T-cell (primary cell): ENCODE data around the gene ULK3. TPM values are rescaled to one million over a fixed set of nuclear protein-coding genes. Genes with fewer than 3 reads are reported as not detected.
A peak's percentile ranks its signal among the peaks of the same experiment; 100 is the strongest.

Experiments used
- ATAC-seq, 4 experiments: fragments of 200-7000 bp in 3 of 4; fragments of 150-1000 bp in 1 of 4; cut with Tn5 transposase; replicated peaks in 1 of 4; 1 replicate in 3 of 4; 2 replicates in 1 of 4; pipeline ENCODE4 v1.10.0; 2021; ENCODE audit warnings: moderate library complexity in 3 of 4, mild to moderate bottlenecking in 2 of 4, moderate number of reproducible peaks in 1 of 4
- CTCF ChIA-PET, 2 donors: fragments of 300-600 bp; sonication (Branson Sonifier 250); formaldehyde crosslinking; loops; one replicate each; lab custom pipeline; 2022; ENCODE audit warnings: antibody characterized with exemption in 2 of 2; lab: Charles Lee
- POLR2A ChIA-PET, 2 donors: fragments of 300-600 bp; sonication (Branson Sonifier 250); formaldehyde crosslinking; loops; one replicate each; lab custom pipeline; 2022; ENCODE audit warnings: antibody characterized with exemption in 2 of 2; lab: Charles Lee
- DNase-seq, 35 experiments: peaks; one replicate each; pipeline versions ENCODE4 v3.0.0 to v3.0.0-alpha.2; 2013 to 2023
- H3K27ac ChIP-seq: one replicate; pipeline ENCODE4 v1.5.1; 2013; ENCODE audit warnings: low read length
- H3K27me3 ChIP-seq, 2 experiments: replicated peaks in 1 of 2; 1 replicate in 1 of 2; 2 replicates in 1 of 2; pipeline versions ENCODE4 v1.6.1 to v1.7.0; 2013; ENCODE audit warnings: low read length in 1 of 2, mixed read lengths in 1 of 2; ENCODE audit not compliant: control insufficient read depth in 2 of 2, insufficient read depth in 2 of 2; ENCODE audit errors: extremely low read depth in 1 of 2
- H3K36me3 ChIP-seq, 2 donors: 1 replicate in 1 of 2; 2 replicates in 1 of 2; pipeline versions ENCODE4 v1.6.1 to v1.7.0; 2013; ENCODE audit warnings: low read length in 1 of 2; ENCODE audit not compliant: control insufficient read depth in 2 of 2, insufficient read depth in 1 of 2; ENCODE audit errors: extremely low read depth in 1 of 2
- H3K4me1 ChIP-seq, 2 experiments: 1 replicate in 1 of 2; 2 replicates in 1 of 2; pipeline versions ENCODE4 v1.6.1 to v1.7.0; 2013; ENCODE audit warnings: low read length in 2 of 2, mixed read lengths in 1 of 2; ENCODE audit not compliant: insufficient read depth in 2 of 2, control insufficient read depth in 1 of 2; ENCODE audit errors: extremely low read depth in 1 of 2
- H3K4me3 ChIP-seq, 2 donors: 1 replicate in 1 of 2; 2 replicates in 1 of 2; pipeline versions ENCODE4 v1.5.1 to v1.7.0; 2013; ENCODE audit warnings: mild to moderate bottlenecking in 2 of 2, low read length in 1 of 2, moderate library complexity in 1 of 2; ENCODE audit not compliant: control insufficient read depth in 1 of 2; ENCODE audit errors: extremely low read depth in 1 of 2
- H3K9me3 ChIP-seq: 2 replicates; pipeline ENCODE4 v1.7.0; 2013
- H3K27ac Mint-ChIP-seq, 2 donors: one replicate each; pipeline ENCODE4 v1.8.0; 2020 to 2021; ENCODE audit warnings: mild to moderate bottlenecking in 2 of 2, mixed read lengths in 2 of 2
- H3K27me3 Mint-ChIP-seq, 2 donors: one replicate each; pipeline ENCODE4 v1.8.0; 2021 to 2022; ENCODE audit warnings: mixed read lengths in 2 of 2
- H3K36me3 Mint-ChIP-seq: one replicate; pipeline ENCODE4 v1.8.0; 2021; ENCODE audit warnings: mixed read lengths
- H3K4me1 Mint-ChIP-seq, 3 donors: one replicate each; pipeline ENCODE4 v1.8.0; 2020 to 2022; ENCODE audit warnings: mixed read lengths in 3 of 3, mild to moderate bottlenecking in 1 of 3
- H3K4me3 Mint-ChIP-seq, 3 donors: one replicate each; pipeline ENCODE4 v1.8.0; 2020 to 2022; ENCODE audit warnings: mild to moderate bottlenecking in 3 of 3, mixed read lengths in 3 of 3, moderate library complexity in 3 of 3
- H3K9me3 Mint-ChIP-seq, 3 donors: one replicate each; pipeline ENCODE4 v1.8.0; 2020 to 2022; ENCODE audit warnings: mixed read lengths in 3 of 3
- WGBS: methylation state at CpG from one replicate; pipeline ENCODE4 v1.1.5; 2013; ENCODE audit warnings: missing lambda C conversion rate; ENCODE audit not compliant: insufficient coverage; 5-methylcytosine and 5-hydroxymethylcytosine counted together
- total RNA-seq, 35 experiments: library from RNA in 6 of 35; stranded (reverse) in 6 of 35; fragments of 120-200 nt in 1 of 35; gene quantifications; one replicate each; pipeline versions ENCODE4 v1.2.1 to v1.2.4 and lab custom pipeline; 2013 to 2026

Gene ULK3
- total RNA-seq, 5 donors from 2014 or later (not counting 1 experiment from before 2014, with no cell fraction given): 53.4 to 112 (median 101) TPM

DNA sequence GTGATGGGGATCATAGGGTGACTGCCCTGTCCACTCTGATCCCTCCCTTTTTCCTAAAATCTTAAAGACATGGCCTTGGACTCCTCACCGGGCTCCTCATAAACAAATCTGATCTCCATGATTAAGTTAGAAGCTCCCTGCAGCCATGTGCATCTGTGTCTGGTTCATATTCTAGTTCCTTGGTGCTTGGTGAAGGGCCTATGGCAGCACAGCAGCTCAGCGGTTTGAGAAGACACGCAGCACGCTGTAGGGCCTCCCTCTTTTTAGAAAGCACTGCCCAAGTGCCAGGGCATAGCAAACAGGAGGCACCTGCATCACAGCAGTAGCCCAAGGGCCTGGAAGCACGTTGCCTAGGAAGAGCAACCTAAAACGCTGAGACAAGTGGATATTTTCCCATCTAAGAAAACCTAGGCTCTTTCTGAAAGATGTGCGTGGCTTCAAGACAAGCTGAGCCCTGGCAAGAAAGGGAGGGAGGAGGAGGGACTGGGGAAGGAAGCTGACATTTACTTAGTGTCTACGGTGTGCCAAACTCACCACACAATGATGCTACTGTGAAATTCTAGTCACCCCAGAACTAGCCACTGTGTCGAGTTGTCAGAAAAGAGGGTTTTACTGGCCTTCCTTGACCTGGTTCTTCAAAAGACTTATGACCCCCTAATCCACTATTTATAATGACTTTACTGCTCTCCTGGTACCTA is 14.9 kb upstream of the ULK3 start:
- ATAC-seq: peak; percentile 23 to 59 (median 36)
- H3K4me3 ChIP-seq: no peak overlapping the region
- H3K4me1 ChIP-seq: peaks cover 9 to 45% of the 10 kb centered on the region in 2 experiments

DNA sequence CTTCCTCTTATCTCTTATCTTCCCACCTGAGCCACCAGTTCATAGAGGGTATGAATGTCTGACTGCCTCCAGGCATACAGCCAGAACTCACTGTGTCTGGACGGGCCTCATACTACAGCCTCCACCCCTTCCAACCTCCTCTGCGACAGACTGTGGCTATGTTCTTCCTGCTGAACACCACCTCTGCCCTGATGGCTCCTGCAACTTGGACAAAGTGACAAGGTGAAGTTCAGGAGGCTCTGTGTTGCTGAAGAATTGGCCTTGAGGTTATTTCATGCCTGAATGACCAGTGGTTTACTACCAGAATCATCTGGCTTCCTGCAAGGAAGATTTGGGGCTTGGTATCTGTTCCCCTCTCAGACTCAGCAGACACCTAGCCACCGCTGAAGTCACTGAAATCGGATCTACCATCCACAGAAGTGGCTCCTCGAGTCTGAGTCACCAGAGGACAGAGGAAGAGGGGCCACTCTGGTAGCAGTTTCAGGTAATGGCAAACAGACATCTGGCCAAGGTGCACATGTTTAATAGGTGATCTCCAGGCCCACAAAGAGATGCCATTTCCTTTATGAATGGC is 14.2 kb upstream of the ULK3 start:
- no peaks in the 10 kb centered on the region for H3K9me3 Mint-ChIP-seq
- DNase-seq (no peak), ATAC-seq (peak in 1 of 4 experiments; percentile 55)
- peak overlapping the region; percentile 81 to 83 for H3K27ac Mint-ChIP-seq
- H3K36me3 ChIP-seq: peaks cover 21 to 45% of the 10 kb centered on the region in 2 donors
- ChIA-PET POLR2A (interaction anchor here in 1 of 2 donors (0.9 kb wide), 1 partner anchor 37 kb away, joined by 3 read pairs; no protein-coding TSS in a partner anchor), CTCF (interaction anchor here (0.7 to 0.8 kb wide), 3 partner anchors 8 to 94 kb away, joined by 3 to 10 read pairs (median 3); no protein-coding TSS in a partner anchor)
- no peaks in the 10 kb centered on the region for H3K9me3 ChIP-seq
- H3K27ac ChIP-seq: peak overlapping the region; percentile 13
- H3K4me3 ChIP-seq: no peak overlapping the region
- peaks cover 37 to 42% (median 41%) of the 10 kb centered on the region in 3 donors for H3K4me1 Mint-ChIP-seq
- 58% methylated on average over 3 of the region's 5 CpGs for WGBS
- H3K36me3 Mint-ChIP-seq: peaks cover 17% of the 10 kb centered on the region
- no peaks in the 10 kb centered on the region for H3K27me3 Mint-ChIP-seq
- peaks cover 9 to 44% of the 10 kb centered on the region in 2 experiments for H3K4me1 ChIP-seq
- H3K4me3 Mint-ChIP-seq: no peak overlapping the region
- no peaks in the 10 kb centered on the region for H3K27me3 ChIP-seq

More for the DNA sequence above, 14.9 kb upstream of the ULK3 start:
- ChIA-PET POLR2A (interaction anchor here in 1 of 2 donors (0.6 to 0.9 kb wide), 2 partner anchors 16 to 36 kb away, joined by 3 read pairs; no protein-coding TSS in a partner anchor), CTCF (interaction anchor here (0.6 to 1.8 kb wide), 8 partner anchors 9 to 479 kb away, joined by 3 to 11 read pairs (median 4); partner anchors contain the start of gene COX5A (in 1 of the 2))
- peak overlapping the region; percentile 81 to 83 for H3K27ac Mint-ChIP-seq
- 89% methylated on average over 3 of the region's 9 CpGs for WGBS
- no peaks in the 10 kb centered on the region for H3K27me3 Mint-ChIP-seq
- Histone ChIP-seq H3K27me3 (no peaks in the 10 kb centered on the region), H3K36me3 (peaks cover 17 to 39% of the 10 kb centered on the region in 2 donors), H3K9me3 (no peaks in the 10 kb centered on the region), H3K27ac (peak overlapping the region; percentile 13)
- H3K36me3 Mint-ChIP-seq: peaks cover 14% of the 10 kb centered on the region
- no peaks in the 10 kb centered on the region for H3K9me3 Mint-ChIP-seq
- DNase-seq: peak in 1 of 35 experiments; percentile 27
- H3K4me1 Mint-ChIP-seq: peaks cover 43% of the 10 kb centered on the region in 3 donors
- peak overlapping the region in 1 of 3 donors; percentile 27 for H3K4me3 Mint-ChIP-seq

GRCh38 chr15:74856537-74856936 is 13.6 kb upstream of the ULK3 start:
- peaks cover 9 to 44% of the 10 kb centered on the region in 2 experiments for H3K4me1 ChIP-seq
- Mint-ChIP-seq H3K27ac (peak overlapping the region; percentile 81 to 83), H3K36me3 (peaks cover 21% of the 10 kb centered on the region), H3K4me3 (no peak overlapping the region), H3K9me3 (no peaks in the 10 kb centered on the region), H3K27me3 (no peaks in the 10 kb centered on the region), H3K4me1 (peaks cover 37 to 42% (median 41%) of the 10 kb centered on the region in 3 donors)
- POLR2A ChIA-PET: no interaction called here
- H3K4me3 ChIP-seq: no peak overlapping the region
- H3K9me3 ChIP-seq: no peaks in the 10 kb centered on the region
- H3K36me3 ChIP-seq: peaks cover 26 to 51% of the 10 kb centered on the region in 2 donors
- CTCF ChIA-PET: interaction anchor here (0.6 to 0.8 kb wide), 4 partner anchors 8 to 95 kb away, joined by 3 to 10 read pairs (median 3); no protein-coding TSS in a partner anchor
- no peaks in the 10 kb centered on the region for H3K27me3 ChIP-seq
- DNase-seq: no peak
- H3K27ac ChIP-seq: no peak overlapping the region
- no peak for ATAC-seq
- no CpG with 5 or more reads among the region's 1 CpG for WGBS

DNA sequence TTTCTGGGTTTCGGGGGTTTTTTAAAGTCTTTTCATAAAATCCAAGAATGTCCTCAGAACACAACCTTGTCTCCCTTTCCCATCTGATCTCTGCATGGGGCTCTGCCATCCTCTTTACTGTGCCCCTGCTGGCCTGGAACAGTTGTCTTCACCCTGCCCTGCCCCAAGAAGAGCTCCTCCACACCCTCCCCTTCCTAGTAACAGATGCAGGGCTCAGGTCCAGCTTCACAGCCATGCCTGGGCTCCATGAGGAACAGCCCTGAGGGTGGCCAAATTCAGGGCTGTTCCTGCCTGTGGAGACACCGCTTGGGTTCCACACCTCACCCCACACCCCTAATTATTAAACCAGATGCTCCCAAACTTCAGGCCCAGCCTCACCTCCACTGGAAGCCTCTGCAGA is 12.9 kb upstream of the ULK3 start:
- Histone ChIP-seq H3K4me3 (no peak overlapping the region), H3K36me3 (peaks cover 26 to 58% of the 10 kb centered on the region in 2 donors), H3K27ac (no peak overlapping the region), H3K9me3 (no peaks in the 10 kb centered on the region), H3K27me3 (no peaks in the 10 kb centered on the region), H3K4me1 (peaks cover 9 to 38% of the 10 kb centered on the region in 2 experiments)
- CTCF ChIA-PET: interaction anchor here (0.6 to 0.9 kb wide), 3 partner anchors 46 to 797 kb away, joined by 3 to 7 read pairs (median 4); no protein-coding TSS in a partner anchor
- no peak overlapping the region for H3K4me3 Mint-ChIP-seq
- H3K4me1 Mint-ChIP-seq: peaks cover 37 to 38% (median 38%) of the 10 kb centered on the region in 3 donors
- no peaks in the 10 kb centered on the region for H3K9me3 Mint-ChIP-seq
- POLR2A ChIA-PET: no interaction called here
- H3K27ac Mint-ChIP-seq: peak overlapping the region; percentile 71 to 78
- peaks cover 26% of the 10 kb centered on the region for H3K36me3 Mint-ChIP-seq
- no CpG with 5 or more reads among the region's 2 CpGs for whole genome bisulfite sequencing
- ATAC-seq: no peak
- no peaks in the 10 kb centered on the region for H3K27me3 Mint-ChIP-seq
- DNase-seq: no peak

DNA sequence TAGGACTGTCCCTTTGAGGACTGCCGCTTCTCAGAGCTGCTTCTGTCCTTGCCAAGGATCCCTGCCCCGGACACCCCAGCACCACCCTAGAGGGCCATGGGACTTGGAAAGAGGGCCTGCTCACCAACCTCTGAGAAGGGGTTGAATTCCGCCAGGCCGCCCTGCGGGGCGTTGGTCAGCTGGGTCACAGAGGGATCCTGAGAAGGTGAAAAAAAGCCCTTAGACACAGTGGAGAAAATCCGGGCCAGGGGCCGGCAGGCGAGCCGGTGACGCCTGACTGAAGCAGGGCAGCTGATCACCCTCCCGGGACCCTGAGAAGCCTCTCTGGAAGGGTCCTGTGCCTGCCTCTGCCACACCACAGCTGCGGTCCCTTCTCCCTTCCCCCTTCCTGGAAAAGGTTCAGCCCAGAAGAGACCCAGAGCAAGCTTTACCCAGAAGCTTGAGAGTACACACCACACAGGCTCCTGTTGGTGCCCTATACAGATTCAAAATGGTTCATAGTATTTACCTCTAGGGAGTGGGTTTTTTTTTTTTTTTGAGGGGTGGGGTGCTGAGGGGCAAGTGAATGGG is 11.6 kb upstream of the ULK3 start:
- 100% methylated on average over 6 of the region's 13 CpGs for WGBS
- no peaks in the 10 kb centered on the region for H3K9me3 ChIP-seq
- H3K27me3 Mint-ChIP-seq: no peaks in the 10 kb centered on the region
- H3K4me1 ChIP-seq: peaks cover 6 to 28% of the 10 kb centered on the region in 2 experiments
- no peak overlapping the region for H3K4me3 Mint-ChIP-seq
- ATAC-seq: no peak
- peaks cover 34 to 35% (median 35%) of the 10 kb centered on the region in 3 donors for H3K4me1 Mint-ChIP-seq
- no peaks in the 10 kb centered on the region for H3K9me3 Mint-ChIP-seq
- POLR2A ChIA-PET: no interaction called here
- no peak overlapping the region for H3K27ac Mint-ChIP-seq
- H3K4me3 ChIP-seq: no peak overlapping the region
- no peak for DNase-seq
- peaks cover 26 to 68% of the 10 kb centered on the region in 2 donors for H3K36me3 ChIP-seq
- CTCF ChIA-PET: no interaction called here
- peaks cover 30% of the 10 kb centered on the region for H3K36me3 Mint-ChIP-seq
- no peaks in the 10 kb centered on the region for H3K27me3 ChIP-seq
- no peak overlapping the region for H3K27ac ChIP-seq

DNA sequence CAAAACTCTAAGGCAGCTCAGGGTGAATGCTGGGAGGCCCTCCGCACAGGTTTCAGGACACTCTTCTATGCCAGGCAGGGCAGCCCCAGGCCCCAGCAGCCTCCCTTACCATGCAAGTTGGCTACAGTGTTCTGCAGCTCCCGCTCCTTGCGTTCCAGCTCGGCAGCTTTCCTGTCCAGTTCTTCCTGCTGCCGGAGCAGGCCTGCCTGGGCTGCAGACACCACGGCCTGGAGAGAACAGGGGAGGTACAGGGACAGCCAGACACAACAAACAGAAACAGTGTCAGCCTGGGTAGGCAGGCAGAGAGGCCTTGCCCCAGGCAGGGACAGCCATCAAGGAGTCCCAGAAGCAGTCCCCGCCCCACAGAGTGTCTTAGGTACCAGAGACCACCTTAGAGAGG is 9.0 kb upstream of the ULK3 start:
- peaks cover 26 to 77% of the 10 kb centered on the region in 2 donors for H3K36me3 ChIP-seq
- peaks cover 0 to 4% of the 10 kb centered on the region in 2 experiments for H3K4me1 ChIP-seq
- H3K4me1 Mint-ChIP-seq: peaks cover 10 to 15% (median 10%) of the 10 kb centered on the region in 3 donors
- ChIA-PET CTCF (interaction anchor here (1.2 to 1.5 kb wide), 2 partner anchors 50 kb away, joined by 3 read pairs; no protein-coding TSS in a partner anchor), POLR2A (interaction anchor here in 1 of 2 donors (0.5 kb wide), 1 partner anchor 43 kb away, joined by 5 read pairs; no protein-coding TSS in a partner anchor)
- H3K27me3 ChIP-seq: no peaks in the 10 kb centered on the region
- no peaks in the 10 kb centered on the region for H3K9me3 ChIP-seq
- ATAC-seq (no peak), DNase-seq (no peak)
- no peak overlapping the region for H3K4me3 ChIP-seq
- H3K27me3 Mint-ChIP-seq: no peaks in the 10 kb centered on the region
- peaks cover 44% of the 10 kb centered on the region for H3K36me3 Mint-ChIP-seq
- H3K4me3 Mint-ChIP-seq: no peak overlapping the region
- no peak overlapping the region for H3K27ac ChIP-seq
- no peaks in the 10 kb centered on the region for H3K9me3 Mint-ChIP-seq
- WGBS: 98% methylated on average over 6 of the region's 7 CpGs
- peak overlapping the region in 1 of 2 donors; percentile 11 for H3K27ac Mint-ChIP-seq
